H9 (cell line): ENCODE measurements around the gene AVL9. TPM values are rescaled to one million over a fixed set of nuclear protein-coding genes. Genes with fewer than 3 reads are reported as not detected.

Source experiments
- DNase-seq: peaks from one replicate; pipeline ENCODE4 v3.0.0-alpha.2; 2017
- H2AFZ ChIP-seq: one replicate; pipeline ENCODE4 v1.6.1; 2013; ENCODE audit warnings: mild to moderate bottlenecking, low read length, control low read depth, moderate library complexity
- H2AK5ac ChIP-seq: 2 replicates; pipeline ENCODE4 v1.6.1; 2013; ENCODE audit warnings: low read length, control low read depth, mixed read lengths; ENCODE audit not compliant: insufficient read length
- H2BK120ac ChIP-seq: one replicate; pipeline ENCODE4 v1.6.1; 2013; ENCODE audit warnings: low read depth, mild to moderate bottlenecking, low read length, control low read depth, inconsistent platforms; ENCODE audit not compliant: poor library complexity, severe bottlenecking
- H2BK12ac ChIP-seq: 2 replicates; pipeline ENCODE4 v1.6.1; 2013; ENCODE audit warnings: low read length, control low read depth, mixed read lengths, low read depth; ENCODE audit not compliant: insufficient read length
- H2BK15ac ChIP-seq: 2 replicates; pipeline ENCODE4 v1.6.1; 2013; ENCODE audit warnings: low read depth, low read length, control low read depth
- H2BK20ac ChIP-seq: one replicate; pipeline ENCODE4 v1.6.1; 2013; ENCODE audit warnings: low read depth, mild to moderate bottlenecking, low read length, control low read depth, inconsistent platforms; ENCODE audit not compliant: poor library complexity, severe bottlenecking
- H2BK5ac ChIP-seq: 2 replicates; pipeline ENCODE4 v1.6.1; 2013; ENCODE audit warnings: low read length, control low read depth, mixed read lengths; ENCODE audit not compliant: insufficient read length
- H3K14ac ChIP-seq: 2 replicates; pipeline ENCODE4 v1.6.1; 2013; ENCODE audit warnings: low read length, control low read depth; ENCODE audit not compliant: insufficient read depth
- H3K18ac ChIP-seq: 2 replicates; pipeline ENCODE4 v1.6.1; 2013; ENCODE audit warnings: low read depth, mild to moderate bottlenecking, mixed read lengths, low read length, control low read depth; ENCODE audit not compliant: insufficient read length
- H3K23ac ChIP-seq: 2 replicates; pipeline ENCODE4 v1.6.1; 2013; ENCODE audit warnings: low read length, control low read depth, mixed read lengths, low read depth; ENCODE audit not compliant: insufficient read length
- H3K23me2 ChIP-seq: 2 replicates; pipeline ENCODE4 v1.6.1; 2013; ENCODE audit warnings: low read depth, mild to moderate bottlenecking, mixed read lengths, low read length, control low read depth; ENCODE audit not compliant: insufficient read length, poor library complexity, severe bottlenecking
- H3K27ac ChIP-seq: 2 replicates; pipeline ENCODE4 v1.5.1; 2013; ENCODE audit warnings: low read length, control low read depth, mixed read lengths, low read depth; ENCODE audit not compliant: insufficient read length
- H3K27me3 ChIP-seq: 2 replicates; pipeline ENCODE4 v1.6.1; 2013; ENCODE audit warnings: low read length, control low read depth, inconsistent platforms; ENCODE audit not compliant: insufficient read depth
- H3K4ac ChIP-seq: 2 replicates; pipeline ENCODE4 v1.6.1; 2013; ENCODE audit warnings: low read depth, mild to moderate bottlenecking, control low read depth, inconsistent platforms, low read length, moderate library complexity
- H3K4me1 ChIP-seq: 2 replicates; pipeline ENCODE4 v1.6.1; 2013; ENCODE audit warnings: low read length, control low read depth, inconsistent platforms; ENCODE audit not compliant: insufficient read depth
- H3K4me2 ChIP-seq: 2 replicates; pipeline ENCODE4 v1.6.1; 2013; ENCODE audit warnings: low read length, control low read depth, mixed read lengths; ENCODE audit not compliant: insufficient read length, insufficient read depth
- H3K56ac ChIP-seq: 2 replicates; pipeline ENCODE4 v1.6.1; 2013; ENCODE audit warnings: low read depth, mild to moderate bottlenecking, mixed read lengths, low read length, control low read depth; ENCODE audit not compliant: insufficient read length
- H3K79me1 ChIP-seq: 2 replicates; pipeline ENCODE4 v1.6.1; 2013; ENCODE audit warnings: low read depth, mild to moderate bottlenecking, moderate library complexity, low read length, control low read depth, inconsistent platforms; ENCODE audit not compliant: insufficient read depth, poor library complexity, severe bottlenecking
- H3K79me2 ChIP-seq: 2 replicates; pipeline ENCODE4 v1.6.1; 2013; ENCODE audit warnings: low read length, control low read depth, inconsistent platforms; ENCODE audit not compliant: insufficient read depth
- H3K9ac ChIP-seq: 2 replicates; pipeline ENCODE4 v1.6.1; 2013; ENCODE audit warnings: low read length, control low read depth, mixed read lengths; ENCODE audit not compliant: insufficient read length; ENCODE audit errors: extremely low read depth
- H3K9me3 ChIP-seq: one replicate; pipeline ENCODE4 v1.6.1; 2013; ENCODE audit warnings: low read depth, low read length, inconsistent platforms; ENCODE audit not compliant: control insufficient read depth
- H3T11ph ChIP-seq: one replicate; pipeline ENCODE4 v1.6.1; 2013; ENCODE audit warnings: mild to moderate bottlenecking, low read length, control low read depth, inconsistent platforms
- H4K20me1 ChIP-seq: one replicate; pipeline ENCODE4 v1.6.1; 2013; ENCODE audit not compliant: control insufficient read depth, insufficient read length, insufficient read depth
- H4K5ac ChIP-seq: 2 replicates; pipeline ENCODE4 v1.6.1; 2013; ENCODE audit warnings: low read depth, mild to moderate bottlenecking, mixed read lengths, low read length, control low read depth; ENCODE audit not compliant: insufficient read length
- H4K8ac ChIP-seq: replicated peaks from 2 replicates; pipeline ENCODE4 v1.6.1; 2013; ENCODE audit warnings: low read length, control low read depth, mixed read lengths, low read depth; ENCODE audit not compliant: insufficient read length
- H4K91ac ChIP-seq: 2 replicates; pipeline ENCODE4 v1.6.1; 2013; ENCODE audit warnings: low read depth, mild to moderate bottlenecking, moderate library complexity, mixed read lengths, low read length, control low read depth; ENCODE audit not compliant: insufficient read length
- H3K27ac Mint-ChIP-seq, 3 experiments: 2 replicates in 2 of 3; 3 replicates in 1 of 3; pipeline ENCODE4 v1.8.0; 2020 to 2021; ENCODE audit warnings: mixed read lengths in 3 of 3, mild to moderate bottlenecking in 1 of 3, moderate library complexity in 1 of 3
- H3K27me3 Mint-ChIP-seq: 2 replicates; pipeline ENCODE4 v1.8.0; 2021; ENCODE audit warnings: low read depth, mild to moderate bottlenecking, moderate library complexity, mixed read lengths
- H3K36me3 Mint-ChIP-seq, 3 experiments: 2 replicates in 2 of 3; 3 replicates in 1 of 3; pipeline ENCODE4 v1.8.0; 2020 to 2021; ENCODE audit warnings: low read depth in 3 of 3, mixed read lengths in 3 of 3; ENCODE audit not compliant: insufficient read depth in 1 of 3
- H3K4me1 Mint-ChIP-seq, 2 experiments: 2 replicates each; pipeline ENCODE4 v1.8.0; 2020; ENCODE audit warnings: mixed read lengths in 2 of 2
- H3K4me3 Mint-ChIP-seq, 2 experiments: 2 replicates in 1 of 2; 3 replicates in 1 of 2; pipeline ENCODE4 v1.8.0; 2020 to 2021; ENCODE audit warnings: mild to moderate bottlenecking in 2 of 2, mixed read lengths in 2 of 2, moderate library complexity in 1 of 2
- H3K9me3 Mint-ChIP-seq, 2 experiments: 2 replicates in 1 of 2; 3 replicates in 1 of 2; pipeline ENCODE4 v1.8.0; 2020; ENCODE audit warnings: mild to moderate bottlenecking in 2 of 2, mixed read lengths in 2 of 2, moderate library complexity in 1 of 2
- CTCF ChIP-seq: fragments of 200-600 bp; sonication (generic); conservative IDR thresholded peaks from 3 replicates; pipeline ENCODE4 v1.8.0; 2021; ENCODE audit warnings: antibody characterized with exemption, mild to moderate bottlenecking
- WGBS: extraction: QIAGEN DNeasy Blood & Tissue Kit; methylation state at CpG from one replicate; pipeline ENCODE4 v1.1.7; 2013; ENCODE audit warnings: missing lambda C conversion rate, low lambda C conversion rate, mixed read lengths; ENCODE audit not compliant: insufficient read length; ENCODE audit errors: extremely low coverage; 5-methylcytosine and 5-hydroxymethylcytosine counted together
- total RNA-seq: library from RNA; stranded (reverse); gene quantifications from 2 replicates; pipeline ENCODE4 v1.2.1, GENCODE V29; 2021

Gene AVL9
- total RNA-seq, 1 experiment from 2014 or later: 38.7 TPM

- H3K14ac ChIP-seq: peak overlapping the region; percentile 78; the same call in 1 of the 2 replicates
- H4K91ac ChIP-seq: no peak overlapping the region
- H3K4me1 ChIP-seq: no peaks in the 10 kb centered on the region
- no peak overlapping the region for H4K5ac ChIP-seq
- H3K4me2 ChIP-seq: peak overlapping the region; percentile 74
- H2AFZ ChIP-seq: peak overlapping the region; percentile 85
- H3K4me3 Mint-ChIP-seq: peak overlapping the region; percentile 92 to 94
- no peaks in the 10 kb centered on the region for H3K79me1 ChIP-seq
- no CpG with 5 or more reads among the region's 14 CpGs for WGBS
- no peak overlapping the region for H2BK20ac ChIP-seq
- no peak overlapping the region for H3K27ac ChIP-seq
- no peaks in the 10 kb centered on the region for H3K27me3 Mint-ChIP-seq
- H3K36me3 Mint-ChIP-seq: peaks cover 11 to 20% (median 16%) of the 10 kb centered on the region in 3 experiments
- peaks cover 8 to 13% of the 10 kb centered on the region in 2 experiments; a peak in 3 of 4 replicates for H3K4me1 Mint-ChIP-seq
- H3K9me3 Mint-ChIP-seq: peaks cover 4% of the 10 kb centered on the region in 2 experiments; a peak in 3 of 5 replicates
- no peak overlapping the region for H2BK15ac ChIP-seq
- TF ChIP-seq CTCF: no peak
- peaks cover 10% of the 10 kb centered on the region; the same call in 1 of the 2 replicates for H3K79me2 ChIP-seq
- no peak overlapping the region for H2BK120ac ChIP-seq
- no peak overlapping the region for H3K56ac ChIP-seq
- no peak overlapping the region for H4K8ac ChIP-seq
- no peak overlapping the region for H3K23ac ChIP-seq
- DNase-seq: no peak
- no peaks in the 10 kb centered on the region for H3K9me3 ChIP-seq
- H2BK12ac ChIP-seq: no peak overlapping the region
- peaks cover 3% of the 10 kb centered on the region for H3K23me2 ChIP-seq
- peak overlapping the region; percentile 48 to 98 (median 79); a peak in 5 of 7 replicates for H3K27ac Mint-ChIP-seq
- no peaks in the 10 kb centered on the region for H4K20me1 ChIP-seq
- no peaks in the 10 kb centered on the region for H3K27me3 ChIP-seq
- H3K18ac ChIP-seq: peak overlapping the region; percentile 45
- peak overlapping the region; percentile 72 for H3K9ac ChIP-seq
- H2AK5ac ChIP-seq: no peak overlapping the region
- no peak overlapping the region for H3K4ac ChIP-seq
- no peak overlapping the region for H3T11ph ChIP-seq
- no peak overlapping the region for H2BK5ac ChIP-seq
Observed at GRCh38 chr7:32494946-32495297, 367 bp upstream of the AVL9 start.
